Central memory CD8-positive, alpha-beta T cell (primary cell): Measurements from ENCODE around the gene SCP2.
"Not testable (repeated sequence)": the region's sequence is repeated elsewhere in the genome, so short reads cannot be mapped to it uniquely, and the experiment has no call there.

Experiments used
- ATAC-seq: fragments of 150-1000 bp; cut with Tn5 transposase; replicated peaks from 2 replicates; pipeline ENCODE4 v1.10.0; 2022; ENCODE audit warnings: mild to moderate bottlenecking, moderate FRiP score, moderate number of reproducible peaks; ENCODE audit not compliant: poor library complexity, severe bottlenecking; ENCODE audit errors: extremely low read depth
- DNase-seq, 2 donors: peaks; one replicate each; pipeline ENCODE4 v3.0.0; 2021; ENCODE audit warnings: low spot score in 2 of 2
- H3K27ac Mint-ChIP-seq: one replicate; pipeline ENCODE4 v1.8.0; 2022; ENCODE audit warnings: low read depth, mild to moderate bottlenecking, moderate library complexity, mixed read lengths
- H3K27me3 Mint-ChIP-seq: one replicate; pipeline ENCODE4 v1.8.0; 2022; ENCODE audit warnings: mixed read lengths
- H3K36me3 Mint-ChIP-seq: one replicate; pipeline ENCODE4 v1.8.0; 2022; ENCODE audit warnings: mild to moderate bottlenecking, moderate library complexity, mixed read lengths; ENCODE audit not compliant: insufficient read depth
- H3K4me1 Mint-ChIP-seq: one replicate; pipeline ENCODE4 v1.8.0; 2022; ENCODE audit warnings: mixed read lengths
- H3K4me3 Mint-ChIP-seq: one replicate; pipeline ENCODE4 v1.8.0; 2022; ENCODE audit warnings: mild to moderate bottlenecking, moderate library complexity, mixed read lengths
- H3K9me3 Mint-ChIP-seq: one replicate; pipeline ENCODE4 v1.8.0; 2022; ENCODE audit warnings: mixed read lengths

The SCP2 gene

GRCh38 chr1:53001128-53001527 lies 74.1 kb downstream of the SCP2 start:
- ATAC-seq = no peak
- Mint-ChIP-seq H3K27me3 (no peaks in the 10 kb centered on the region), H3K36me3 (peaks cover 1% of the 10 kb centered on the region), H3K27ac (no peak overlapping the region), H3K9me3 (no peaks in the 10 kb centered on the region), H3K4me3 (no peak overlapping the region), H3K4me1 (no peaks in the 10 kb centered on the region)
- no peak for DNase-seq

- H3K36me3 Mint-ChIP-seq, DNase-seq, H3K27ac Mint-ChIP-seq, H3K4me1 Mint-ChIP-seq, H3K27me3 Mint-ChIP-seq, ATAC-seq, H3K4me3 Mint-ChIP-seq, H3K9me3 Mint-ChIP-seq: not testable (repeated sequence)
Measured at GRCh38 chr1:53006612-53007011, 79.5 kb downstream of the SCP2 start.

GRCh38 chr1:53010247-53010646 lies 83.2 kb downstream of the SCP2 start:
- not testable (repeated sequence) for H3K27ac Mint-ChIP-seq, DNase-seq, H3K4me1 Mint-ChIP-seq, H3K36me3 Mint-ChIP-seq, H3K9me3 Mint-ChIP-seq, H3K27me3 Mint-ChIP-seq, ATAC-seq, H3K4me3 Mint-ChIP-seq

GRCh38 chr1:53011175-53011574 lies 84.1 kb downstream of the SCP2 start:
- Mint-ChIP-seq H3K27me3 (no peaks in the 10 kb centered on the region), H3K27ac (no peak overlapping the region), H3K4me1 (peaks cover 17% of the 10 kb centered on the region), H3K9me3 (no peaks in the 10 kb centered on the region), H3K36me3 (no peaks in the 10 kb centered on the region), H3K4me3 (no peak overlapping the region)
- no peak for DNase-seq
- no peak for ATAC-seq

GRCh38 chr1:53014791-53015507 lies 87.9 kb downstream of the SCP2 start:
- Mint-ChIP-seq H3K4me3 (peak overlapping the region; percentile 91), H3K27me3 (no peaks in the 10 kb centered on the region), H3K4me1 (peaks cover 25% of the 10 kb centered on the region), H3K9me3 (no peaks in the 10 kb centered on the region), H3K36me3 (peaks cover 2% of the 10 kb centered on the region), H3K27ac (peak overlapping the region; percentile 89)
- DNase-seq (peak; percentile 48 to 77), ATAC-seq (peak; percentile 99)

- H3K9me3 Mint-ChIP-seq = no peaks in the 10 kb centered on the region
- H3K4me1 Mint-ChIP-seq = peaks cover 25% of the 10 kb centered on the region
- H3K4me3 Mint-ChIP-seq = peak overlapping the region; percentile 91
- ATAC-seq = no peak
- DNase-seq = no peak
- peaks cover 2% of the 10 kb centered on the region for H3K36me3 Mint-ChIP-seq
- no peaks in the 10 kb centered on the region for H3K27me3 Mint-ChIP-seq
- H3K27ac Mint-ChIP-seq = peak overlapping the region; percentile 89
Measured at GRCh38 chr1:53015508-53015860, 88.4 kb downstream of the SCP2 start.

- H3K4me3 Mint-ChIP-seq = no peak overlapping the region
- no peak for ATAC-seq
- H3K27ac Mint-ChIP-seq = peak overlapping the region; percentile 89
- H3K27me3 Mint-ChIP-seq = no peaks in the 10 kb centered on the region
- no peaks in the 10 kb centered on the region for H3K9me3 Mint-ChIP-seq
- no peak for DNase-seq
- peaks cover 25% of the 10 kb centered on the region for H3K4me1 Mint-ChIP-seq
- peaks cover 4% of the 10 kb centered on the region for H3K36me3 Mint-ChIP-seq
Measured at GRCh38 chr1:53016705-53017104, 89.6 kb downstream of the SCP2 start.

- Mint-ChIP-seq H3K36me3 (peaks cover 9% of the 10 kb centered on the region), H3K4me1 (peaks cover 21% of the 10 kb centered on the region), H3K27ac (no peak overlapping the region), H3K4me3 (no peak overlapping the region), H3K9me3 (no peaks in the 10 kb centered on the region), H3K27me3 (no peaks in the 10 kb centered on the region)
- no peak for ATAC-seq
- DNase-seq = no peak
Measured at GRCh38 chr1:53020588-53020987, 93.5 kb downstream of the SCP2 start.

- H3K4me1 Mint-ChIP-seq = peaks cover 7% of the 10 kb centered on the region
- ATAC-seq (no peak), DNase-seq (no peak)
- no peaks in the 10 kb centered on the region for H3K9me3 Mint-ChIP-seq
- H3K4me3 Mint-ChIP-seq = no peak overlapping the region
- H3K27me3 Mint-ChIP-seq = no peaks in the 10 kb centered on the region
- H3K36me3 Mint-ChIP-seq = peaks cover 6% of the 10 kb centered on the region
- no peak overlapping the region for H3K27ac Mint-ChIP-seq
Measured at GRCh38 chr1:53022179-53022578, 95.1 kb downstream of the SCP2 start.

- DNase-seq (no peak), ATAC-seq (no peak)
- Mint-ChIP-seq H3K9me3 (no peaks in the 10 kb centered on the region), H3K27me3 (no peaks in the 10 kb centered on the region), H3K4me1 (peaks cover 7% of the 10 kb centered on the region), H3K27ac (no peak overlapping the region), H3K4me3 (no peak overlapping the region), H3K36me3 (peaks cover 12% of the 10 kb centered on the region)
Measured at GRCh38 chr1:53023546-53023945, 96.5 kb downstream of the SCP2 start.

- Mint-ChIP-seq H3K9me3 (no peaks in the 10 kb centered on the region), H3K27ac (no peak overlapping the region), H3K4me1 (peaks cover 7% of the 10 kb centered on the region), H3K27me3 (no peaks in the 10 kb centered on the region), H3K4me3 (no peak overlapping the region), H3K36me3 (peaks cover 15% of the 10 kb centered on the region)
- DNase-seq (no peak), ATAC-seq (no peak)
Measured at GRCh38 chr1:53024117-53024516, 97.0 kb downstream of the SCP2 start.

GRCh38 chr1:53025034-53025768 lies 98.1 kb downstream of the SCP2 start:
- no peak overlapping the region for H3K27ac Mint-ChIP-seq
- no peak overlapping the region for H3K4me3 Mint-ChIP-seq
- DNase-seq (no peak), ATAC-seq (no peak)
- no peaks in the 10 kb centered on the region for H3K9me3 Mint-ChIP-seq
- peaks cover 21% of the 10 kb centered on the region for H3K36me3 Mint-ChIP-seq
- H3K27me3 Mint-ChIP-seq = no peaks in the 10 kb centered on the region
- H3K4me1 Mint-ChIP-seq = peaks cover 7% of the 10 kb centered on the region

- no peak for DNase-seq
- ATAC-seq = no peak
Measured at GRCh38 chr1:53025769-53026112, 98.7 kb downstream of the SCP2 start.

More at GRCh38 chr1:53025769-53026112, 98.7 kb downstream of the SCP2 start:
- H3K27ac Mint-ChIP-seq = no peak overlapping the region
- no peaks in the 10 kb centered on the region for H3K27me3 Mint-ChIP-seq
- no peak overlapping the region for H3K4me3 Mint-ChIP-seq
- H3K36me3 Mint-ChIP-seq = peaks cover 23% of the 10 kb centered on the region
- H3K9me3 Mint-ChIP-seq = no peaks in the 10 kb centered on the region
- peaks cover 7% of the 10 kb centered on the region for H3K4me1 Mint-ChIP-seq
